CD4-positive, alpha-beta T cell treated with Interleukin-15 for 1 hour (primary cell): ENCODE measurements around the gene ADAMTS6.
"Not testable (repeated sequence)": the region's sequence is repeated elsewhere in the genome, so short reads cannot be mapped to it uniquely, and the experiment has no call there.

Source experiments
- DNase-seq: peaks from one replicate; pipeline ENCODE4 v3.0.0-alpha.2; 2020

ADAMTS6 gene

DNA sequence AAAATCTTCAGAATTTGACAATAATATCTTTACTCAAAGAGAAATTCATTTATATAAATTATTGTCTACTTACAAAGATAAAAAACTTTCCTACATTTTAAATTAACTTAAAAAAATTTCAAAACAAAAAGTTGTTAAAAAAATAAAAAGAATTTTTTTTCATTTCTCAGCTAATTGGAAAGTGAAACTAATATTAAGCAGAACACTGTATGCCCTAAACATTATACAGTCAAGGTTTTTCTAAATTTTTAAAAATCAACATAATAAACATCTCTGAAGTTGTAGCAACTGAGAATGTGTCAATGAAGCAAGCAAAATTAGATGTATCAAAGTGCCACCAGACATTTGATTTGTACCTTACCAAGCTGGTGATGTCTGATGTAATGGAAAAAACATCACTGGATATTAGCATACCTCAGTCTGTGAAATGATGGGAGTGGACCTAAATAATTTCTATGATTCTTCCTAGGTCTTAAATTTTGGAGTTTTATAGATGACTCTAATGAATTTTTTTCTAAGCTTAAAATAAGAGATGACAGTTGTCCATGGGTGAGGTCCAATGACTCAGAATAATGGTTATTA is 290.1 kb downstream of the ADAMTS6 start:
- DNase-seq = no peak

DNA sequence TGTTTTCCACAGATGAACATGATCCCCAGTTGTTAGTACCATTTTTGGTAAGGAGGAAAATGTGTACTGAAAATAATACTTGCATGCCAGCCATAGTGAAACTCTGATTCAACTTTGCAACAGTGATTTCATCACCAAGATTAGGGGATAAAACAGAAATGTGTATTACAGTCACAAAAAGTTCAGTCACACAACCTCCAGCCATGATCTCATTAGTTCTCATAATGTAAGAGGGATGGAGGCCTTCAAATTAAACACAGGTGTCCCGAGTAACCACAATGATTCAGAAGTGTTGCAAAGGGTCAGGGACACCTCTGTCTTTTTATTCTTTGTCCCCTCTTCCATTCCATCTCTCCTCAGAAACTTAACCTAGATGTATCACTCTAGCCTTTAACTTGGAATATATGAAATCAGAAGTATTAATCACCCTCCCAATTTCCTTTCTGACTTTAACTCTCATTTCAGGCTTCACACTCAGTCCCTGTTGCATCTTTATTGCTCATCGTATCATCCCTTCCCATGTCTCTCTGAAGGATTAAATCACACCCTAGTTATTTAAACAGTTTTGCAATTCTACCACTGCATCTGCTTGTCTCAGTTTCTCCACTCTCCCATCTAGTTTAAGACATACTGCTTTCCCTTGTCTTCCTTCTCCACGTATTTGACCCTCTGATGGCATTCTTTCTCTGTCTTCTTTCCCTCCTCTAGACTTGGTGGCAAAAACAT is 291.2 kb downstream of the ADAMTS6 start:
- no peak for DNase-seq

DNA sequence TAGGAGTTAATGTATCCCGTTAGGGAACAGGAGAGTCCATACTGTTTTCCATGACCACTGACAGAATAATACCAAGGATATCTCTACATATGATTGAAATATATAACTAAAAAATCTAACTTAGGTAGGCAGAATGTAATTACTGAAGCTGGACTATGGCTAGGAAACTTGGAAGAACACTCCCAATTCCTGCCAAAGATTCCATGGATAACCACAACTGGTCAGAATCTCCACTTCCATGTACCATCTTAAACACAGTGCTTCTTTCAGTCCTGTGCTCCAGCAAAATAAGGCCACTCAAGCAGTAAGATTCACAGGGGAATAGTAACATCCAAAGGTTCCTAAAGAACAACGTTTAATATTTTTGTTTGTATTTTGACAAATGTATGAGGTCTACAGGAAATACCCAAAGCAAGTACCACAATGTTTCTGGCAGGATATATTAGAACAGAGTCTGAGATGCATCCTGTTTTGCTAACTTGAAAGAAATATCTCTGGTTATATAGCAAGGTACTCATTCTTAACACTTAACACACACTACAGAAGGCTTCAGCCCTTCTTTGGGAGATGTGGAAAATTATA is 295.0 kb downstream of the ADAMTS6 start:
- DNase-seq = no peak

DNA sequence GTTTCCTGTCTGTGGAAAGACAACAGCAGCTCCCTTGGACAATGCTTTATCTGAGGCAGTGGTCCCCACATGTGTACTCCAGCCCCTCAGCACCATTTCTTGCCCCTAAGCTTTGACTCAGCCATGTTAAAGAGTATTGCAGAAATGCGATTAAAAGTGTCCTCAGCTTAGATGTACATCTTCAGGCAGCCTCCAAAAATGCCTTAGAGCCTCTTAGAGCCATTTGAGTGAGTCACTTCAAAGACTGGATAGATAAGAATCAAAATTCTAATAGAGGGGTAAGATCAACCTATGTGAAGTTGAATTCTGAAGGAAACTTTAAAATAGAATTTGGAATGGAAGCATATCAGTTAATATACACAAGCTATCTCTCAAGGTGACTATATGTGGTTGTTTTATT is 296.3 kb downstream of the ADAMTS6 start:
- no peak for DNase-seq

DNA sequence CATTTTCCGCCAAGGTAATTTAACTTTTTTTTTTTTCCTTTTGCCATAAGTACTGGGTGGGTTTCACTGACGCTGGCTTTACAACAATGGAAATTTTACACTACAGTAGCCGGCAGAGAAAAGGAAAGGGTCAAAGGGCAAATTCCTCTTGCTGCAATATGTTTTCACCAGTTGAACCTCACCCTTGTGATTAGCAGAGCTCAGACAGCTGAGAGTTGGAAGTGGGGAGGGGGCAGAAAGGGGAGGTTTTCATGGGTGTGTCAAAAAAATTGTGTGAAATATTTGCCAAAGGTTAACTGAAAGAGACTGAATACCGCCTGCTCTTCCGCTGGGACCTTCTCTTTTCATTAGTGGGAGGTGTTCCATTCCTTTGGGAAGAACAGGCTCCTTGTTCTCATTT is 296.9 kb downstream of the ADAMTS6 start:
- no peak for DNase-seq

DNA sequence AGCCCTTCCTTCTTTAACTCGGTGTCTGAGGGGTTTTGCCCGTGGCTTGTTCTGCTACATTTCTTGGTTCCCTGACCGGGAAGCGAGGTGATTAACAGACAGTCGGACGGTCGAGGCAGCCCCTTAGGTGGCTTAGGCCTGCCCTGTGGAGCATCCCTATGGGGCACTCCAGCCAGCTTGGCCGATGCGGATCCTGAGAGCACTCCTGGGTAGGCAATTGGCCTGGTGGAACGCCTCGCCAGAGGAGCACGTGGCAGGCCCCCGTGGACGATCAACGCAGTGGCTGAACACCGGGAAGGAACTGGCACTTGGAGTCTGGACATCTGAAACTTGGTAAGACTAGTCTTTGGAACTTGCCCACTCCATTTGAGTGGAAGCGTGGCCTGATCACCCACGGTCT is 307.5 kb downstream of the ADAMTS6 start:
- not testable (repeated sequence) for DNase-seq

DNA sequence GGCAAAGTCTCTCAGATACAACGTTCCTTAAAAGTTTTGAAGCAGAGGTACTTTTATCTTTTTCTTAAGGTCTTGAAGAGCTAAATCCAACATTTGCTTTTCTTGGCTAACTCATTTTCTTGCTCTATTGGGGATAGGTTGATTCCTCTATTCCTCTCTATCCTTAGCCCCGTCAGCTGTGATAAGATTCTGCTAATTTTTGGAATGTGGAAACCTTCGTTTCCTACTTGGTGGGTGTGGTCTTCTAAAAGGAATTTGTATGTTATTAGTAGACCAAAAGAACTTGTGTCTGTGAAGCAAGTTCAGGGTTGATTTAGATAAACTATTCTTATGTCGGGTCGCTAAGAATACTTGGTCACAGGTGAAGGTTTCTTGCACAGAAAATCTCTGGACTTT is 308.6 kb downstream of the ADAMTS6 start:
- DNase-seq = no peak

DNA sequence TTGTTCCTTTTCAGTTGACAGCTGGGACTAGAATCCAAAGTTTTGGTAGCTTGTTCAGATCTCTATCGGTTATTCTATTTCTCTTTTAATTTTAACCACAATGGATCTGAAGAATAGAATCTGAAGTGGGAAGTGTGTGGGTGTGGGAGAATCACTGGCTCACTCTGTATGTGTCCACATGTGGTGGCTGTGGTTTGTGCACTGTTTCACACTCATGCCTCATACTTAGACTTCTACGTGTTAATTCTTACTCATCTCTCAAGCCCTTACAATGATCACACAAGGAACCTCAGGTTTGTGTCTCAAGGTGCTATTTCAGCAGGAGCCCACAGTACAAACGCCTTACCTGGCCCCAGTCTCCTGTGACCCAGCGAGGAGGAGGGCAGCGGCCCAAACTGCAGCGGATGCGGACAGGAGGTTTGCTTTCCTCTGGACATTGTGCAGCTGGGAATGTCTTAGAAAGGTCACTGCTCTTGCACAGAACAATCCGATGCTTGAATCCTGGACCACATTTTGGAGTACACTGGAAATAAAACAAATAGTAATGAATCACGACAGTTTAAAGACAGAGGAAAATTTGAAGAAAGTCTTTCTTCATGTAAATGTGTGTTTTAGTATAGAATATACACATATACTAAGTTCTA is 309.1 kb downstream of the ADAMTS6 start:
- no peak for DNase-seq

DNA sequence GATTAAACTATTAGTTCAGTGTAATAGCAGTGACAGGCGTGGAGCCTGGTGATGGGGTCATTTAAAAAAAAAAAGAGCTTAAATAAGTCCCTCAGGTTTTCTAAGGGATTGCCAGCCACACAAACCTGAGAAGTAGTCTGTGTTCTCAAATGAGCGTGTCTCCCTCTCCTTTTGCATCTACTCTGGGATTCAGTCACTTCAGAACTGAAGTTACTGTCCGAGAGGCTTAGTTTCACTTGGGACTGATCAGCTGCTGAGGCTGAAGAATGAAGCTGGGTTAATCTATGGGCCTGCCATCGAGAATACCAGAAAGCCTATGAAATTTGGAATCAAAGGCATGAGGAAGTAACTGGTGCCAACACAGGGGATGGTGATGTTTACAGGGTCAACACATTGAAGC is 310.1 kb downstream of the ADAMTS6 start:
- no peak for DNase-seq

DNA sequence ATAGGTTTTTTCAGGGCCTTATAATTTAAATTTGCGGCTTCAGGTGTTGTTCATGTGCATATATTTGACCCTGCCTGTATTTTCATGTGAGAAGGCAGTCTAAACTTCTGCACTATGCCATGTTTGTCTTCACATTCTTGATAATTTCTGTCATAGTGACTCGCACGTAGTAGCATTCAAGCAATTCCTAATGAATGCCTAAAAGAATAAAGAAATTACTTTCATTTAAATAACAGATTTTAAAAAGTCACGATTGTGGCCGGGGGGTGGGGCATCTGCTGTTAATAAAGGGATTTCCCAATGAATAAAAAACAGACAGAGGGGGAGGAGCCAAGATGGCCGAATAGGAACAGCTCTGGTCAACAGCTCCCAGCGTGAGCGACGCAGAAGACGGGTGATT is 318.0 kb downstream of the ADAMTS6 start:
- DNase-seq = no peak

DNA sequence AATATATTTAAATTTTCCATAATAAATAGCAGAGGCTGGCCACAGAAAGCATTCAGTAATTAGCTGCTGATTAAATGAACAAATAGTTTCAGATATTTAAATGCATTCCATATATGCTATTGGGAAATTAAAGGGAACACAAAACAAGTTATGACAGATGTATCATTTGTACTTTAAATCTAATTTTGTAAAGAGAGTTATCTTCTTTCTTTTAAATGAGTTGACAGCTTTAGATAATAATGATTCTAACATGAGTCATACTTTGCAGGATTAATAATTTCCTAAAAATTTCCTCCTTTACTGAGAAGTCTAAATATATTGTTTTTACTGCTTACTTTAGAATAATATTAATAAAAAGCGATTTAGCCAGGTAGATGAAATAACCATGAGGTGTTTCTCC is 320.1 kb downstream of the ADAMTS6 start:
- no peak for DNase-seq

DNA sequence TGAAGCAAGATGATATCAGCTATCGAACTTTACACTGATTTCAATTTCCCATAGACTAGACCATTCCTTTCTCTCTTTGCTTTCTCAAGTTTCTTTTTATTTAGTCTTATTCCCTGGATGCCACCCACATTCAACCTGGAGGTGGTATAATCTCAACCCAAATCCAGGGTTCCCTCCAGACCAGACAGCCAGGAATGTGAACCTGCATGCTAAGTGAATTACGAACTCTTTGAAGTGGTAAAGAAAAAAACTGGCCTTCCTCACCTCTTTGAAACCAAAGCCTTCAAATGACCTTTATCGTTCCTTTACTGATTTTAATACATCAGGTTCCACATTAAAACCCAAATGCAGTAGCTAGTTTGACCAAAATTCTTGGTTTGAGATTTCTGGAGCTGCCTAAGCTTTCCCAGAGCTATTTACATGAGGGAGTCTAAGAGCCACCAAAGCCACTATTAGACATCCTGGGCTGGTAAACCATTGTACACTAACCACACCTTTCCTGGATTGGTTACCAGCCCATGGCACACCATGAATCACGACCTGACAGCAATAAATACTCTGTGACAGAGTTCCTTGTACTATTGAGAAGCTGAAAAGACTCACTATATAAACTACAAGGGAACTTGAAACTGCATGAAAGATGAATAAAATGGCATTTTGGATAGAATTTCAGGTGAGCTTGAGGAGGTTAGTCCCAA is 323.7 kb downstream of the ADAMTS6 start:
- DNase-seq = no peak

DNA sequence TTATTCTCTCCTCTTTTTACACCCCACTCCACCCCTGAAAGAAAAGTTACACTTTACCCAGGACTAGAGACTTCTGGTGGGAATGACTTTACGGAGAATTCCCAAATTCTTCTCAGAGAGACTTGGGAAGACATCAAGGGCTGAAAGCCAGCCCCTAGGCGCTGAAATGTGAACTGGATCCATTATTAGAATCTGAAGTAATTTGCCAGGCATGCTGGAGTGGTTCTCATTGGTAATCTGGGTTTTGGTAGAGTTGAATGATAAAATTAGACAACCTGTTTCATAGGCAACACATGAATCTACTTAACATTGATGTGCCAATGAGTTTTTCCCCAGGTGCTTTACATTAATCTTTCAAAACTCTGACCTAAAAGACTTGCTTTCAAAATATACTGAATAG is 324.8 kb downstream of the ADAMTS6 start:
- DNase-seq = no peak

DNA sequence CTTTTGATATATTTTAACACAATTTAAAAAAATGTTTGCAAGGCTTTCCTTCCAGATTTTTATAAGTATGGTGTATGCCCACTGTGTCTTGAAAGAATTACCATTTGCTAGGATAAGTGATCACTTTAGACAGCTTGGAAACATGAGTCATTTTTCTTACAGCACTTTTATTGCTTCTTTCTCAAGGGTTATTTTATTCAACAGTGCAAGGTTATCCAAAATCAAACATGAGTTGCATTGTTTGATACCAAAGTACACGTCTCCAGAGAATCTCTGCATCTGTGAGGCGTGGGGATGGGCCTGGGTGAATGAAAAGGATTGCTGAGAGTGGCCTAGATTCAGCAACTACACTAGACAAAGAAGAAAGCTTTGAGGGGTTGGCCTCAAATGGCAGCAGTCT is 329.6 kb downstream of the ADAMTS6 start:
- no peak for DNase-seq

DNA sequence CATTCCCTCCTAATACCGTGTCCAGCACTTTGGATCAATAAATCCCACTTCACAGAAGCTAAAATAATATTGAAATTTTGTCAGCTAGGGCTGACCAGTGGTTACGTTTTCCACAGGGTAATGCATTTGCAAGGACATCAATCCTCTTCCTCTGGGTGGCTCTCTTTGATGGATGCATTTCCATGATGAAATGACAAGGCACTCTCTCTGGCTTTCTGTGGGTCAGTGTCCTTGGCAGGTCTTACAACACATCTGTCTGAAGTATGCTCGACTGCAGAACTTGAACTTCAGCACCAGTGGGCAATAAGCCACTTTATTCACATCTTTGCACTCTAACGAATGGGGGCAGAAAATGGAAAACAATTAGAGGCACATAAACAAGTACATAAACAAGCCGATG is 330.1 kb downstream of the ADAMTS6 start:
- no peak for DNase-seq

DNA sequence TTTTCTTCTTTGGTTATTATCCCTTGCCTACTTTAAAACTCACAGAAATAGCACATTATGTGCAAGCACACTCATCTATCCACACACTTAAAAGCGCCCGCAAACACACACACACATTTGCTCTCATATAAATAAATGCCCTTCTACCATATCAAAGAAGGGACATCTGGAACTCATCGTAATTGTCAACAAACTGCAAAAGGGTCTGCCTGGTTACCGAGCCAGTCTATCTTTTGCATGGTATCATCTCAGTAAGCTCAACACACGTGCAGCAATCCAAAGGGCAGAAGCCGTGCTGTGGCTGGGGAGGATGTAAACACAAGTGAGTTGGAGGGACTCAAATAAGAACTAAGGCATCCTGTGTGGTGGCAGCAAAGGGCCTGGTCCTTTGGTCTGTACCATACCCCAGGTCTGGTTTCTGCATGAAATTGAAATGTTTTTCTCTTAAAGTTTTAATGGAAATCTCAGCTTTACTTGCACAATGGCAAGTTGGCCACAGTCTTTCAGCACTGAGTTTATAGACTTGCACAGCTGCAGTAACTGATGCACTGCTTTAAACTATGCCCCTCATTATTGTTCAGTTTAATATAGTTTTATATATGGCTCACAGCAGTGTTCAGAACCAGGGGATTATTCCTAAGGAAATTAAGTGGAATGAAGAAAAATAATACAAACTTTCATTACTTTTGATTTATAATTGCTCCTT is 331.0 kb downstream of the ADAMTS6 start:
- no peak for DNase-seq

DNA sequence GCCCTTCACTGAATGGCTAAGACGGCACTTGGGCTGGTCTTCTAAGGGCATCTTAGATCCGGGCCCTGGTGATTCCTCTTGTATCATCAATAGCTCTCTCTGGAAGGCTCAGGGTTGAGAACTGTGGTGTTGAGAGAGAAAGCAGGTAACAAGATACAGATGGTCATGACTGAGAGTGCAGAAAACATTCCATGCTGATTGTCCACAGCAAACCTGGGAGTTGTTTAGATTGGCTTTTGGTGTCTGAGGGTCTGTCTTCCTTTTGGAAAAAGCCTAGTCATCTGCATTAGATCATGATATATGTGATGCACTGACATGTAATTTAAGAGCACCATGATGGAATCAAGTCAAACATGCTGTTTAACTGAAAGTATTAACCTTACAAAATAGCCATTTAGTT is 331.9 kb downstream of the ADAMTS6 start:
- DNase-seq = no peak

DNA sequence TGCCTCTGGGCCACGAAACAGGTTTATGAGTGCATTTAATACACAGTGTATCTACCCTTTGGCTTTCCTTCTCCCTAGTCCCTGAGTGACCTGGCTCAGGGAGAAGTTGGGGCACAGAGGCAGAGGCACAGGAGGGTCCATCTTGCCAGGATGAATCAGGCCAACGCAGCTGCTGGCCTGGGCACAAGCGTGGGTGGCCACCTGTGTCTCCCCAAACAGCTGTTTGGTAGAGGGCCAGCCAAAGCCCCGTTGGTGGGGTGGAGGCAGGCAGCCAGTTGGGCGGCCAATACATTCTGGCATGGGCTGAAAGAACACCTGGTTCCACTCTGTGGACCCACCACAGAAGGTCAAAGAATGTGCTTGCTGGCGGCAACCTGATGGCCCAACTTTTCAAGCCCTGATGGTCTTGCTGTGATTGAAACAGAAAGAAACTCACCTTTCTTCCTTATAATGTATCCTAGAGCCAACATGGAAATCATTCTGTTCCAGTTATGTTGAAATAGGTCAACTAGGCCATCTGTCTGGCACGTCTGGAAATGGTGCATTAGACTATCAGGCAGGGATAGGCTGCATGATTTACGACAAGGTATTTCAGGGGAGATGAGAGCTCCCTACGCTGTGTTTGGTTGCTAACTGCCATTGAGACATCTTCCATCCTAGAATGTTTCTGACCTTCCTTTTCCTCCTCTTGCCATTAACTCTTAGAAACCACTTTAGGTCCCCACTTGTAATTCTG is 337.4 kb downstream of the ADAMTS6 start:
- DNase-seq = no peak

DNA sequence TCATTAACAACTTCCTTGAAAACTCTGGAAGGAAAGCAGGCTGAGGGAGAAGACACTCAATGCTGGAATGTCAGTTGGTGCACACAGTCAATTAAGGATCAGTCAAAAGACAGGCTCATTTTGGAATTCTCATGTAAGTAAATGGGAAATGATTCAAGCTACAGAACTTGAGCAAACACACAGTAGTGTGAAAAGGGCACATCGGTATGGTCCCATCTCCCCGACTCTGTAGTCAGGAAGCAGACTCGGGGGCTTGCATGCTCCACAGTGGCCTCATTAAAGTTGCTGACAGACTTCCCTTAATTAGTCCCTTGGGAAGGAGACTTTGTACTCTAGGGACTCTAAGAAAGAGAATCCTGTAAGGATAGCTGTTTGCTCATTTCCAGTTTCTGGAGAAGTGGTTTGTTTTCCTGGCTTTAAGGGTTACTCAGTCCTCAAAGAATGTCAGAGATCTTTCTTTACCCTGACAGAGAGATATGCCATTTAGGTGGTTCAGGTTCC is 339.2 kb downstream of the ADAMTS6 start:
- no peak for DNase-seq

DNA sequence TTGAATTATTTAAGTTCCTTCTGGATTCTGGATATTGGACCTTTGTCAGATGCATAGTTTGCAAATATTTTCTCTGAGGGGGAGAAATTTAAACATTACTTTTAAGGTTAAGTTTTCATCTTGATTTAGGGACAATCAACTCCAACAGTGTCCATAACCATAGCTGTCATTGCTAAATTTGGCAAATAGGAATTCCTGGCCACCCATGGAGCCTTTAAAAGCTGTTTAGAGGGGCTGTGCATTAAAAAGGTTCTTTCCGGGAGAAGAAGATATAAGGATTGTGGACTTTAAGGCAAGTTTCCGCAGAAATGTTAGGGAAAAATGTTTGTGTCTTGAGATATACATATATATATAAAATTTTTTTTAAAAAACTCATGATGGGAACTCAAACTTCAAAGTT is 339.7 kb downstream of the ADAMTS6 start:
- DNase-seq = no peak

DNA sequence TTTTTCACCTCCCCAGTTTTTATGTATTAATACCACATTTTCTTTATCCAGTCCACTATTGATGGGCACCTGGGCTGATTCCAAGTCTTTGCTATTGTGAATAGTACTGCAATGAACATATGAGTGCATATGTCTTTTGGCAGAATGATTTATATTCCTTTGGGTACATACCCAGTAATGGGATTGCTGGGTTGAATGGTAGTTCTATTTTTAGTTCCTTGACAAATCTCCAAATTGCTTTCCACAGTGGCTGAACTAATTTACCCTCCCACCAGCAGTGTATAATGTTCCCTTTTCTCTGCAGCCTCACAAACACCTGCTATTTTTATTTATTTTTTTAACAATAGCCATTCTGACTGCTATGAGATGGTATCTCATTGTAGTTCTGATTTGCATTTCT is 340.2 kb downstream of the ADAMTS6 start:
- no peak for DNase-seq

DNA sequence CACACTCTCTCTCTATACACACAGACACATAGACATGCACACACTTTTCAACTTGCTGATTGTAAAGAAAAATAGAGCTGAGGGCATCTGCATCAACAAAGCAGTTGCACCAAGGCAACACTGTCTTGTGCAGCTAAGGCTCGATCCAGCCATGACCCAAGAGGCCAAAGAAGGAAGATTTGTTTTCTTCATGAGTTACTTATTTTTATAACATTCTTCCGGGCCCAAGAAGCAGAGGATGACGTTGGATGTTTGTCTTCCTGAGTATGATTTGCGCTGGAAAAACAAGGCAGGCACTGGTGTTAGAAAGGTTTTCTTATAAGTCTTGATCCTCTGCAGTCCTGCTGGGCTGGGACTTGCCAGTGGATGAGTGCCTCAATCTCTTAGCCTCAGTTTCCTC is 344.1 kb downstream of the ADAMTS6 start:
- no peak for DNase-seq
